HG03520 (cell line): ENCODE results near the gene PTPRG.

ENCODE experiments used
- ATAC-seq: cut with Tn5 transposase; IDR thresholded peaks from one replicate; pipeline ENCODE4 v1.9.1; 2021; ENCODE audit warnings: mild to moderate bottlenecking, moderate library complexity; ENCODE audit not compliant: unreplicated experiment

The PTPRG gene

GRCh38 chr3:62090066-62090465, 528.7 kb downstream of the PTPRG start:
- no peak for ATAC-seq

- no peak for ATAC-seq
These were observed 529.1 kb downstream of the PTPRG start for GRCh38 chr3:62090519-62090918.

- ATAC-seq, result no peak
These were observed 531.7 kb downstream of the PTPRG start for GRCh38 chr3:62093025-62093424.

GRCh38 chr3:62094461-62094860, 533.1 kb downstream of the PTPRG start:
- no peak for ATAC-seq

- no peak for ATAC-seq
These were observed 533.7 kb downstream of the PTPRG start for GRCh38 chr3:62095080-62095479.

GRCh38 chr3:62095756-62096155, 534.4 kb downstream of the PTPRG start:
- no peak for ATAC-seq

GRCh38 chr3:62096521-62096920, 535.1 kb downstream of the PTPRG start:
- ATAC-seq, result no peak

GRCh38 chr3:62097121-62097520, 535.8 kb downstream of the PTPRG start:
- no peak for ATAC-seq

GRCh38 chr3:62098646-62099365, 537.4 kb downstream of the PTPRG start:
- ATAC-seq, result no peak

GRCh38 chr3:62100282-62100989, 539.1 kb downstream of the PTPRG start:
- no peak for ATAC-seq

- ATAC-seq, result no peak
These were observed 540.1 kb downstream of the PTPRG start for GRCh38 chr3:62101488-62101887.

GRCh38 chr3:62103531-62103930, 542.2 kb downstream of the PTPRG start:
- no peak for ATAC-seq

- ATAC-seq, result no peak
These were observed 548.2 kb downstream of the PTPRG start for GRCh38 chr3:62109534-62109933.

- ATAC-seq, result no peak
These were observed 549.3 kb downstream of the PTPRG start for GRCh38 chr3:62110443-62111225.

- ATAC-seq, result no peak
These were observed 551.7 kb downstream of the PTPRG start for GRCh38 chr3:62113092-62113491.

GRCh38 chr3:62114763-62115162, 553.4 kb downstream of the PTPRG start:
- no peak for ATAC-seq

- no peak for ATAC-seq
These were observed 556.7 kb downstream of the PTPRG start for GRCh38 chr3:62117903-62118548.

GRCh38 chr3:62119139-62119538, 557.8 kb downstream of the PTPRG start:
- no peak for ATAC-seq

GRCh38 chr3:62122819-62123218, 561.4 kb downstream of the PTPRG start:
- ATAC-seq, result no peak

- ATAC-seq, result no peak
These were observed 564.0 kb downstream of the PTPRG start for GRCh38 chr3:62125380-62125779.

GRCh38 chr3:62127116-62127515, 565.7 kb downstream of the PTPRG start:
- no peak for ATAC-seq
